IMR-90 (cell line): Measurements from ENCODE around the gene LPAR5. TPM values are rescaled to one million over a fixed set of nuclear protein-coding genes. Genes with fewer than 3 reads are reported as not detected.
A peak's percentile ranks its signal among the peaks of the same experiment; 100 is the strongest.

ENCODE experiments used
- ATAC-seq: fragments of 200-7000 bp; cut with Tn5 transposase; 2 replicates; pipeline ENCODE4 v1.9.1; 2020; ENCODE audit warnings: low read depth, mild to moderate bottlenecking, moderate library complexity
- BruUV-seq: library from RNA; stranded (reverse); fragments of 400-500 nt; replicated peaks from 2 replicates; lab custom pipeline; 2021; lab: Mats Ljungman, UMichigan
- CTCF ChIA-PET: fragments of 300-600 bp; formaldehyde crosslinking; extraction: SDS; loops from one replicate; lab custom pipeline; 2021; ENCODE audit warnings: antibody characterized with exemption; lab: Yijun Ruan, JAX
- POLR2A ChIA-PET: fragments of 300-600 bp; sonication (Branson Sonifier 250); formaldehyde crosslinking; loops from one replicate; lab custom pipeline; 2022; ENCODE audit warnings: antibody characterized with exemption; ENCODE audit not compliant: unreplicated experiment; lab: Charles Lee
- DNase-seq: peaks from one replicate; pipeline ENCODE4 v3.0.0; 2013
- H2AFZ ChIP-seq: replicated peaks from 2 replicates; pipeline ENCODE3; 2013; ENCODE audit warnings: low read length, mild to moderate bottlenecking; ENCODE audit not compliant: poor library complexity
- H2AK5ac ChIP-seq: 2 replicates; pipeline ENCODE4 v1.6.1; 2013; ENCODE audit warnings: low read depth, low read length, inconsistent platforms
- H2AK9ac ChIP-seq: replicated peaks from 2 replicates; pipeline ENCODE3; 2013; ENCODE audit warnings: mild to moderate bottlenecking, low read depth, low read length, moderate library complexity; ENCODE audit not compliant: poor library complexity
- H2BK120ac ChIP-seq: 2 replicates; pipeline ENCODE4 v1.6.1; 2013; ENCODE audit warnings: low read depth, low read length, inconsistent platforms
- H2BK15ac ChIP-seq: 3 replicates; pipeline ENCODE4 v1.6.1; 2013; ENCODE audit warnings: low read depth, low read length, inconsistent platforms
- H2BK20ac ChIP-seq: 2 replicates; pipeline ENCODE4 v1.6.1; 2013; ENCODE audit warnings: low read depth, mild to moderate bottlenecking, inconsistent platforms, low read length, moderate library complexity
- H2BK5ac ChIP-seq: 2 replicates; pipeline ENCODE4 v1.6.1; 2013; ENCODE audit warnings: mild to moderate bottlenecking, low read depth, low read length, inconsistent platforms; ENCODE audit not compliant: poor library complexity, severe bottlenecking
- H3K14ac ChIP-seq: replicated peaks from 2 replicates; pipeline ENCODE4 v1.6.1; 2013; ENCODE audit warnings: low read depth, low read length, inconsistent platforms
- H3K18ac ChIP-seq: 2 replicates; pipeline ENCODE4 v1.6.1; 2013; ENCODE audit warnings: low read depth, low read length, control low read depth
- H3K23ac ChIP-seq: 2 replicates; pipeline ENCODE4 v1.6.1; 2013; ENCODE audit warnings: low read depth, low read length, inconsistent platforms
- H3K27ac ChIP-seq: 2 replicates; pipeline ENCODE4 v1.5.1; 2013; ENCODE audit warnings: mild to moderate bottlenecking, control low read depth, low read length; ENCODE audit not compliant: insufficient read depth
- H3K27me3 ChIP-seq: 2 replicates; pipeline ENCODE4 v1.6.1; 2013; ENCODE audit warnings: low read length; ENCODE audit not compliant: control insufficient read depth, insufficient read depth
- H3K36me3 ChIP-seq: 2 replicates; pipeline ENCODE4 v1.6.1; 2013; ENCODE audit warnings: low read length, mixed read lengths; ENCODE audit not compliant: control insufficient read depth, insufficient read depth
- H3K4ac ChIP-seq: 2 replicates; pipeline ENCODE4 v1.6.1; 2013; ENCODE audit warnings: low read depth, low read length, inconsistent platforms
- H3K4me1 ChIP-seq: 2 replicates; pipeline ENCODE4 v1.6.1; 2013; ENCODE audit warnings: low read length, mixed read lengths; ENCODE audit not compliant: control insufficient read depth, insufficient read depth
- H3K4me2 ChIP-seq: 2 replicates; pipeline ENCODE4 v1.6.1; 2013; ENCODE audit warnings: low read depth, mild to moderate bottlenecking, control low read depth, low read length, moderate library complexity
- H3K4me3 ChIP-seq: 2 replicates; pipeline ENCODE4 v1.5.1; 2013; ENCODE audit warnings: low read depth, mild to moderate bottlenecking, control low read depth, low read length, moderate library complexity; ENCODE audit not compliant: insufficient read depth
- H3K56ac ChIP-seq: 2 replicates; pipeline ENCODE4 v1.6.1; 2013; ENCODE audit warnings: low read length, inconsistent platforms; ENCODE audit not compliant: insufficient read depth; ENCODE audit errors: extremely low read depth
- H3K79me1 ChIP-seq, 2 experiments: 2 replicates each; pipeline ENCODE4 v1.6.1; 2013; ENCODE audit warnings: low read length in 2 of 2, inconsistent platforms in 1 of 2, low read depth in 1 of 2
- H3K9ac ChIP-seq: 2 replicates; pipeline ENCODE4 v1.6.1; 2013; ENCODE audit warnings: low read depth, low read length, control low read depth
- H3K9me1 ChIP-seq: 2 replicates; pipeline ENCODE4 v1.6.1; 2013; ENCODE audit warnings: low read length, inconsistent platforms; ENCODE audit not compliant: insufficient read depth
- H3K9me3 ChIP-seq: 2 replicates; pipeline ENCODE4 v1.6.1; 2013; ENCODE audit warnings: low read length; ENCODE audit not compliant: control insufficient read depth, insufficient read depth
- H4K20me1 ChIP-seq: 2 replicates; pipeline ENCODE4 v1.6.1; 2013; ENCODE audit warnings: low read length, inconsistent platforms; ENCODE audit not compliant: insufficient read depth
- H4K5ac ChIP-seq: 2 replicates; pipeline ENCODE4 v1.6.1; 2013; ENCODE audit warnings: mild to moderate bottlenecking, low read depth, low read length, control low read depth
- H4K8ac ChIP-seq, 2 experiments: 2 replicates each; pipeline ENCODE4 v1.6.1; 2013; ENCODE audit warnings: low read depth in 2 of 2, low read length in 2 of 2, control low read depth in 1 of 2, inconsistent platforms in 1 of 2
- H4K91ac ChIP-seq: 2 replicates; pipeline ENCODE4 v1.6.1; 2013; ENCODE audit warnings: low read depth, low read length, inconsistent platforms; ENCODE audit not compliant: insufficient read depth
- RFX5 ChIP-seq: IDR thresholded peaks from 2 replicates; pipeline ENCODE4 v1.8.0; 2012; ENCODE audit warnings: low read depth, mild to moderate bottlenecking, low read length, moderate library complexity
- WGBS, 2 experiments: methylation state at CpG; one replicate each; pipeline versions ENCODE4 v1.1.5 to v1.1.7; 2013; ENCODE audit warnings: missing lambda C conversion rate in 2 of 2; ENCODE audit not compliant: insufficient read length in 1 of 2; ENCODE audit errors: extremely low coverage in 2 of 2; 5-methylcytosine and 5-hydroxymethylcytosine counted together
- dilution Hi-C: fragments of 300-500 bp; cut with HindIII; formaldehyde crosslinking; loops from one replicate; pipeline ENCODE4 v1.14.3; 2018; ENCODE audit warnings: low sequenced_read_pairs; ENCODE audit not compliant: unreplicated experiment
- in situ Hi-C: fragments of 300-500 bp; cut with MboI; formaldehyde crosslinking; loops from 3 replicates; pipeline ENCODE4 v1.14.3; 2019; ENCODE audit warnings: low sequenced_read_pairs, inconsistent platforms, mixed read lengths
- intact Hi-C: fragments of 100-400 bp; cut with micrococcal nuclease; formaldehyde crosslinking; loops from 2 replicates; pipeline ENCODE4 v1.10.0; 2022
- polyA plus RNA-seq, 3 experiments: library from polyadenylated mRNA; depleted of rRNA; stranded (reverse); fragments of >200 nt; gene quantifications; 2 replicates each; pipeline ENCODE4 v1.2.3, GENCODE V29; 2012; ENCODE audit warnings: low replicate concordance in 1 of 3
- total RNA-seq: library from RNA; depleted of rRNA; stranded (reverse); fragments of >200 nt; gene quantifications from 2 replicates; pipeline ENCODE4 v1.2.3, GENCODE V29; 2012

The LPAR5 gene
- total and polyA plus RNA-seq, 2 of the 4 experiments (the other 2 are of a cell fraction), result not detected

DNA sequence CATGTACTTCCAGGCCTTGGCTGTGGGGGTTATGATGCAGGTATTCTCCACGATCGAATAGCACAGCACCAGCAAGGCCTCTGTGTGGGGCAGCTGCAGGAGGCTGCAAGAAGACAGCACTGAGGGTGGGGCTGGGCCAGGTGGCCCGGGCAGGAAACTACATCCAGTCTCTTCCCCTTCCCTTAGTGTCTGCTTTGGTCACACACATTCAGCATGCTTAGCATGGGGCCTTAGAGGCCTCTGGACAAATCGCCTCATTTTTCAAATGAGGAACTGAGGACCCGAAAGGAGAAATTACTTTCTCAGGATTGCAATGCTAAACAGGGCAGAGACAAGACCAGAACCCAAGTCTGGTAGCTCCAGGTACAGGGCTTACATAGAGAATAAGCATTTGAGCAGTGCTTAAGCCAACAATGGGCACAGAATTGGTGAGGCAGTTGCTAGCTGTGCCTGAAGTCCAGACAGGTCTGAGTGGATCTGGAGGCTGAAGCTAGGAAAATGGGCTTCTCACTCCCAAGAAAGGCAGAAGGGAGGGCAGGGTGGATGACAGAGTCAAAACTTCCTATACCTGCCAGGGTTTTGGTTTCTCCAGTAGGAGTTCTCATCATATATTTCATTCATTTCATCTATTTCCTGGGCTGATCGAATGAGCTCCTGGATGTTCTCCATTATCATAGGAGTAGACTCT, 8.0 kb upstream of the LPAR5 start:
- Histone ChIP-seq H2AK5ac (no peak overlapping the region), H4K8ac (no peak overlapping the region), H3K36me3 (peaks cover 12% of the 10 kb centered on the region), H3K4me2 (no peak overlapping the region), H3K18ac (no peak overlapping the region), H3K56ac (no peak overlapping the region), H3K9ac (no peak overlapping the region), H2AFZ (no peak overlapping the region), H3K79me1 (no peaks in the 10 kb centered on the region), H3K23ac (no peak overlapping the region), H2AK9ac (peak overlapping the region; percentile 31), H4K20me1 (no peaks in the 10 kb centered on the region), H3K4me3 (no peak overlapping the region), H2BK15ac (no peak overlapping the region), H4K5ac (no peak overlapping the region), H3K9me3 (peaks cover 19% of the 10 kb centered on the region), H2BK20ac (no peak overlapping the region), H4K91ac (no peak overlapping the region), H3K27me3 (peaks cover 21% of the 10 kb centered on the region), H3K14ac (no peak overlapping the region), H2BK120ac (no peak overlapping the region), H3K4ac (no peak overlapping the region), H2BK5ac (no peak overlapping the region), H3K4me1 (no peaks in the 10 kb centered on the region), H3K9me1 (no peaks in the 10 kb centered on the region), H3K27ac (no peak overlapping the region)
- CTCF ChIA-PET, result interaction anchor here (1.0 kb wide), 1 partner anchor 86 kb away, joined by 4 read pairs; no protein-coding TSS in a partner anchor
- no TSS peak for BruUV-seq
- 100% methylated on average over 1 of the region's 6 CpGs; no CpG with 5 or more reads in 1 of the 2 experiments for WGBS, 2 experiments
- ATAC-seq (no peak), DNase-seq (no peak)
- in situ Hi-C loops (no loop called here), intact Hi-C loops (no loop called here), dilution Hi-C loops (no loop called here)
- POLR2A ChIA-PET, result no interaction called here
- TF ChIP-seq RFX5, result no peak
